BE2C (cell line): ENCODE data around the gene ZNF555.
A peak's percentile ranks its signal among the peaks of the same experiment; 100 is the strongest.
"Not testable (repeated sequence)": the region's sequence is repeated elsewhere in the genome, so short reads cannot be mapped to it uniquely, and the experiment has no call there.

Experiments
- DNase-seq: peaks from one replicate; pipeline ENCODE4 v3.0.0-alpha.2; 2020
- H3K27me3 ChIP-seq: fragments of 250-450 bp; sonication (Bioruptor Pico); 2 replicates; pipeline ENCODE4 v1.5.1; 2020; ENCODE audit warnings: mild to moderate bottlenecking
- H3K36me3 ChIP-seq: fragments of 250-450 bp; sonication (Bioruptor Pico); 2 replicates; pipeline ENCODE4 v1.5.1; 2020; ENCODE audit warnings: mild to moderate bottlenecking
- H3K4me1 ChIP-seq: fragments of 250-450 bp; sonication (Bioruptor Pico); 2 replicates; pipeline ENCODE4 v1.5.1; 2020
- H3K4me3 ChIP-seq: 2 replicates; pipeline ENCODE4 v1.5.1; 2011; ENCODE audit warnings: low read depth, low read length
- H3K9me3 ChIP-seq: fragments of 250-450 bp; sonication (Bioruptor Pico); 2 replicates; pipeline ENCODE4 v1.5.1; 2020
- TF ChIP-seq, protein P1 (sequence below): IDR thresholded peaks from 2 replicates; pipeline ENCODE4 v1.5.1; 2012; ENCODE audit warnings: mild to moderate bottlenecking, low read depth, low read length

ZNF555 gene

DNA sequence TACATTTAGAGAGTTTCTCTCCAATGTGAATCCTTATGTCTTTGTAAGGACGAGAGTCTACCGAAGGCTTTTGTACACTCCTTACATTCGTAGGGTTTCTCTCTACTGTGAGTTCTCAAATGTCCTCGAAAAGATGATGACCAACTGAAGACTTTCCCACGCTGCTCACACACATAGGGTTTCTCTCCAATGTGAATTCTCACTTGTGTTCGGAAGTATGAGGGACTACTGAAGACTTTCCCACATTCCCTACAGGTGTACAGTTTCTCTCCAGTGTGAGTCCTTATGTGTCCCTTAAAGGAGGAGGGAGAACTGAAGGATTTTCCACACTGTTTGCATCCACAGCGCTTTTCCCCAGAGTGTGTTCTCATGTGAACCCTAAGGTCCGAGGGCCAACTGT lies 55.4 kb downstream of the ZNF555 start:
- DNase-seq = no peak
- Histone ChIP-seq H3K27me3 (no peaks in the 10 kb centered on the region), H3K36me3 (no peaks in the 10 kb centered on the region), H3K9me3 (no peaks in the 10 kb centered on the region; the same call in 1 of the 2 replicates), H3K4me1 (peaks cover 2% of the 10 kb centered on the region; the same call in 1 of the 2 replicates), H3K4me3 (no peak overlapping the region)
- TF ChIP-seq, protein P1, sequence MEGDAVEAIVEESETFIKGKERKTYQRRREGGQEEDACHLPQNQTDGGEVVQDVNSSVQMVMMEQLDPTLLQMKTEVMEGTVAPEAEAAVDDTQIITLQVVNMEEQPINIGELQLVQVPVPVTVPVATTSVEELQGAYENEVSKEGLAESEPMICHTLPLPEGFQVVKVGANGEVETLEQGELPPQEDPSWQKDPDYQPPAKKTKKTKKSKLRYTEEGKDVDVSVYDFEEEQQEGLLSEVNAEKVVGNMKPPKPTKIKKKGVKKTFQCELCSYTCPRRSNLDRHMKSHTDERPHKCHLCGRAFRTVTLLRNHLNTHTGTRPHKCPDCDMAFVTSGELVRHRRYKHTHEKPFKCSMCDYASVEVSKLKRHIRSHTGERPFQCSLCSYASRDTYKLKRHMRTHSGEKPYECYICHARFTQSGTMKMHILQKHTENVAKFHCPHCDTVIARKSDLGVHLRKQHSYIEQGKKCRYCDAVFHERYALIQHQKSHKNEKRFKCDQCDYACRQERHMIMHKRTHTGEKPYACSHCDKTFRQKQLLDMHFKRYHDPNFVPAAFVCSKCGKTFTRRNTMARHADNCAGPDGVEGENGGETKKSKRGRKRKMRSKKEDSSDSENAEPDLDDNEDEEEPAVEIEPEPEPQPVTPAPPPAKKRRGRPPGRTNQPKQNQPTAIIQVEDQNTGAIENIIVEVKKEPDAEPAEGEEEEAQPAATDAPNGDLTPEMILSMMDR = no peak

DNA sequence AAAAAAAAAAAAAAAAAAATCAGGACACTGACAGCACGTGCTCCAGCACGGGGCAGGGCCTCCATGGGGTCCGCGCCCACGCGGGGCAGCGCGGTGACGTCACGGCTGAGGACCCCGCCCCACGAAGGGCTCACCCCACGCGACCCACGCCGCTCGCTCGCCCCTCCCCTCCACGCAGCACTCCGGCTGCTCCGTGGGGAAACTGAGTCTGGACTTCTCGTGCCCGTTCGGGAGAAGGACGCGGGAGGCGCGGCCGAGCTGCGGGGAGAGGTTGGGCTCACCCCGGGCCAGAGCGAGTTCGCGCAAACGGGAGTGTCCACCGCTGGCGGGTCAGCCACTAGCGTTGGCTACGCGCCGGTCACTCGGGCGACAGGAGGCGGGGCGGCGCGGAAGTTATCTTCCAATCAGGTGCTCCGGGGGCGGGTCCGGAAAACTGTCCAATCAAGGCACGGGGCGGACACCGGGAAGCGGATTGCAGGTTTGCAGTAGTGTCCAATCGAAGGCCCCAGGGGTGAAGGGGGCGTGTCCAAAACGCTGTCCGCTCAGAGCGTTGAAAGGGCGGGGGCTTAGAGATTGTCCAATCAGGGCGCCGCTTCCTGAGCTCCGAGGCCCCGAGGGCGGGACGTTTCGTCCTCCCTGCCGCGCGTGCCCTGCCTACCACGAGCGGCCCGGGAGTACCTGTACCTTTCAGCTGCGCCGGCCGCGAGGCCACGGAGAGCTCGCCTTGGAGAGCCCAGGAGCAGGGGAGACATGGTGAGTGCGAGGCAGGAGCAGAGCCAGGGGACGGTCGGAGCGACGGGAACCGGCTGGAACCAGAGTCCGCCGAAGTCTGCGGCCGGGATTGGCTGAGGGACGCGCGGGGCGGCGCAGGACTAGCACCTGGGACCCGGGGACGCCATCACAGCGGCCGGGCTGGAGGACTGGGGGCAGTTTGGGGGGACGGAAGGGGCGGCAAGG lies 59.3 kb downstream of the ZNF555 start, which contains the start of gene ZNF57:
TSS of gene ZNF57 (plus strand) at position 633 of the 957 bp plus-strand sequence. CDS start at position 751, 118 bp downstream.
- Histone ChIP-seq H3K27me3 (no peaks in the 10 kb centered on the region), H3K36me3 (no peaks in the 10 kb centered on the region), H3K9me3 (no peaks in the 10 kb centered on the region), H3K4me3 (peak within 1 kb of the TSS; percentile 75), H3K4me1 (peaks cover 3% of the 10 kb centered on the region; the same call in 1 of the 2 replicates)
- TF ChIP-seq, protein P1 = no peak
- DNase-seq = peak; percentile 100

DNA sequence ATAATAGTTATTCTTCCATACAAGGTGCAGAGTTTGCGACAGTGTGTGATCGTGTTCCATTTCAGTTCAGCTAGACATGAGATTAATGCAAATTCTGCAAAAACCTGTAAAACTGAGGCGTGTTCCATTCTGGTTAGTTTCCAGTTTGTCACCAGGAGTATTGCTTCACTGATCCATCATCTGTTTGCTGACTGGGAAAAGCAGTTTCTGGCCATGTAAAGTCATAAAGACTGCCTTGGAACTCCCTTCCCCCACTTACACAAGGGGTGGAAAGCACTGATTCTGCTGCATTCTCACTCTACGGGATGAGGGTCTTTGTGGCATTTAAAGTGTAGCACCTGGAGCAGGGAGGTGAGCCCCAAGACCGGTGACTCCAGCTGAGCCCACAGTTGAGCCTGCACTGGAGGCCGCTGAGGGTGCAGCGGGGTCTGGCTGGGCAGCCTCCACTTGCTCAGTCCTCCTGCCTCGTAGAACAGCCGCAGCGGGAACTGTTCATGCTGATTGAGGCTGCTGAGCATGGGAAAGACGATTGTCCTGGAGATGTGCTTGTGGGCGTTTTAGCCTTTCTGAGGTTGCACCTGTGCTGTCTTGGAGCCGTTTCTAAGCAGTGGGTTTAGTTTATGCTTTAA lies 61.4 kb downstream of the ZNF555 start:
- no peaks in the 10 kb centered on the region for H3K27me3 ChIP-seq
- H3K4me3 ChIP-seq = no peak overlapping the region
- H3K9me3 ChIP-seq = no peaks in the 10 kb centered on the region
- TF ChIP-seq, protein P1 = no peak
- H3K4me1 ChIP-seq = peaks cover 3% of the 10 kb centered on the region; the same call in 1 of the 2 replicates
- DNase-seq = no peak
- no peaks in the 10 kb centered on the region for H3K36me3 ChIP-seq

DNA sequence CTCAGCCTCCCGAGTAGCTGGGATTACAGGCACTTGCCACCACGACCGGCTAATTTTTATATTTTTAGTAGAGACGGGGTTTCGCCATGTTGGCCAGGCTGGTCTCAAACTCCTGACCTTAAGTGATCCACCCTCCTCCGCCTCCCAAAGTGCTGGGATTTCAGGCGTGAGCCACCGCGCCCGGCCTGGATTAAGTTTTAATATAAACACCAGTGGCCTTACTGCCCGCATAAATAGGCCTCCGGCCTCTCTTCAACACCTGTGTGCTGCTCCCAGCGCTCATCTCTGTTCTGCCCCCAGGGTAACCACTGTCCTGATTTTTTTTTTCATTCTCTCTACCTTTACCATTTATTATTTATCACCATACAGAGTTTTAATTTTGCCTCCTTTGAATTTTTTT lies 62.1 kb downstream of the ZNF555 start:
- not testable (repeated sequence) for DNase-seq, H3K4me3 ChIP-seq, H3K27me3 ChIP-seq, H3K9me3 ChIP-seq, H3K36me3 ChIP-seq, H3K4me1 ChIP-seq

DNA sequence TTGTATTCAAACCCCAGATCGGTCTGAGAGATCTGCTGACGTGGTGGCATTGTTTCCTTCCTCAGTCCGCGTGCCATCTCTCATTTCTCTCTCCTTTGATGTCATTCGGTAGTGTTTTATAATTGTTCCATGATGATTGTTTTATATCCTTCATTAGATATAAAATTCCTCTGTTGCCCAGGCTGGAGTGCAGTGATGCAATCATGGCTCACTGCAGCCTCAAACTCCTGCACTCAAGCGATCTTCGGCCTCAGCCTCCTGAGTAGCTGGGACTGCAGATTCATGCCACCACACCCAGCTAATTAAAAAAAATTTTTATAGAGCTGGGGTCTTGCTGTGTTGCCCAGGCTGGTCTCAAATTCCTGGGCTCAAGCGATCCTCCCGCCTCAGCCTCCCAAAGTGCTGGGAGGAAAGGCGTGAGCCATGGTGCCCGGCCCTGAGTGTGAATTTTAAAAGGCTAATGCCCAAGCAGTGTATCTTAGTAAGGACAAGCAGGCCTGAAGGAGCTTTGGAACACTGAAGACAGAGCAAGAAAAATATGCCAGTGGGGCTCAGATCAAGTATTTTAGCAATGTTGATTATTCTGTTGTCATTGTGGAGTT lies 64.7 kb downstream of the ZNF555 start:
- DNase-seq = no peak
- TF ChIP-seq, protein P1 = no peak
- Histone ChIP-seq H3K9me3 (no peaks in the 10 kb centered on the region), H3K4me1 (peaks cover 3% of the 10 kb centered on the region; the same call in 1 of the 2 replicates), H3K4me3 (no peak overlapping the region), H3K27me3 (no peaks in the 10 kb centered on the region), H3K36me3 (no peaks in the 10 kb centered on the region)

DNA sequence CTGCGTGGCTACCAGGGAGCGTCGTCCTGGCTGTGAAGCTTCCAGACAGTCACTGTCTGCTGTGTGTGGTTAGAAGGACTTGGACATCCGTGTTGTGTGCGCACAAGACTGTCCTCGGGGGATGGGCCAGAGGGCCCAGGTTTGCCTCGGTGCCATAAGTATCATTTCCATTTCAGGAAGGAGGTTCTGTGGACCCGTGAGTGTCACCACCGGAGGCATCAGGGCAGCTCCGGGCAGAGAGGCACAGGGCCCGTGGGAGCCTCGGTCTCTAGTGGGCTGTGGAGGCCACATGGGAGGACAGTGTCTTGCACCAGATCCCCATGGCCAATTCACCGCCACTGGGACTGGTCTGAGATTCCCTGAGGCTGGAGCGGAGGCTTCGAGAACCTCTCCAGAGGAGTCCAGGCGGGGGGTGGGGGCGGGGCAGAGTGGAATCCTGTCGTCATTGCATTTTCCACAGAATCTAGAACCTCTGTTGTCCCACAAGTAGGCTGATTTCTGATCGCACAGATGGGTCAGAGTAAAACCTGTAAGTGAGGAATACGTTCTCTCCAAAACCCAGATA lies 65.4 kb downstream of the ZNF555 start:
- Histone ChIP-seq H3K4me3 (no peak overlapping the region), H3K4me1 (peaks cover under 1% of the 10 kb centered on the region; the same call in 1 of the 2 replicates), H3K36me3 (no peaks in the 10 kb centered on the region), H3K9me3 (no peaks in the 10 kb centered on the region), H3K27me3 (no peaks in the 10 kb centered on the region)
- TF ChIP-seq, protein P1 = no peak
- DNase-seq = no peak
